HG03520 (cell line): ENCODE measurements around the gene CCDC78.

Source experiments
- ATAC-seq: cut with Tn5 transposase; IDR thresholded peaks from one replicate; pipeline ENCODE4 v1.9.1; 2021; ENCODE audit warnings: mild to moderate bottlenecking, moderate library complexity; ENCODE audit not compliant: unreplicated experiment

CCDC78 gene

GRCh38 chr16:680967-681745, 45.1 kb downstream of the CCDC78 start:
- no peak for ATAC-seq

- ATAC-seq, result no peak
These were observed 45.7 kb downstream of the CCDC78 start for GRCh38 chr16:680625-680945.

- peak; percentile 38 for ATAC-seq
These were observed 46.2 kb downstream of the CCDC78 start, which contains the start of gene STUB1 for GRCh38 chr16:679814-680624. Gene STUB1, plus strand, starts transcription at chr16:680410. Its CDS starts 116 bp downstream, at chr16:680526.

GRCh38 chr16:678858-679813, 47.1 kb downstream of the CCDC78 start:
- ATAC-seq, result no peak

GRCh38 chr16:678209-678857, 47.9 kb downstream of the CCDC78 start:
- ATAC-seq, result no peak

GRCh38 chr16:677316-678190, 48.7 kb downstream of the CCDC78 start:
- ATAC-seq, result no peak

GRCh38 chr16:676913-677312, 49.3 kb downstream of the CCDC78 start:
- ATAC-seq, result no peak

GRCh38 chr16:676565-676902, 49.7 kb downstream of the CCDC78 start:
- no peak for ATAC-seq

- no peak for ATAC-seq
These were observed 50.2 kb downstream of the CCDC78 start for GRCh38 chr16:675884-676564.

GRCh38 chr16:674968-675883, 51.0 kb downstream of the CCDC78 start, which contains the start of gene RHBDL1:
Gene RHBDL1, plus strand, starts transcription at chr16:675671. Its CDS starts 120 bp downstream, at chr16:675791.
- no peak for ATAC-seq

- ATAC-seq, result no peak
These were observed 51.9 kb downstream of the CCDC78 start for GRCh38 chr16:674214-674881.

- no peak for ATAC-seq
These were observed 52.7 kb downstream of the CCDC78 start for GRCh38 chr16:673399-673991.

GRCh38 chr16:672851-673250, 53.4 kb downstream of the CCDC78 start:
- no peak for ATAC-seq
